HEK293 (cell line): ENCODE results near the gene DUSP15.

Source experiments
- CTCF ChIA-PET: fragments of 350-600 bp; formaldehyde crosslinking; extraction: SDS; loops from one replicate; lab custom pipeline; 2021; ENCODE audit warnings: antibody characterized with exemption; lab: Yijun Ruan, JAX
- POLR2A ChIA-PET: fragments of 300-600 bp; formaldehyde crosslinking; extraction: SDS; loops from one replicate; lab custom pipeline; 2020; ENCODE audit warnings: antibody characterized with exemption, inconsistent platforms; lab: Yijun Ruan, JAX
- H3K27ac ChIP-seq: fragments of 200-500 bp; sonication (Bioruptor generic); 2 replicates; pipeline ENCODE4 v1.5.1; 2014; ENCODE audit warnings: low read depth, low read length, control low read depth, inconsistent platforms; ENCODE audit errors: extremely low read depth
- H3K36me3 ChIP-seq, 2 experiments: fragments of 200-500 bp in 1 of 2; sonication (Bioruptor generic) in 1 of 2; 1 replicate in 1 of 2; 2 replicates in 1 of 2; pipeline ENCODE4 v1.5.1; 2014 to 2017; ENCODE audit warnings: inconsistent platforms in 2 of 2, low read length in 2 of 2; ENCODE audit not compliant: control insufficient read depth in 2 of 2, insufficient read depth in 1 of 2
- H3K4me1 ChIP-seq: fragments of 200-500 bp; sonication (Bioruptor generic); 2 replicates; pipeline ENCODE4 v1.5.1; 2014; ENCODE audit warnings: mild to moderate bottlenecking, low read length, inconsistent platforms; ENCODE audit not compliant: control insufficient read depth, insufficient read depth
- H3K4me3 ChIP-seq: 2 replicates; pipeline ENCODE4 v1.5.1; 2011; ENCODE audit warnings: low read depth, mild to moderate bottlenecking, control low read depth, low read length, moderate library complexity
- H3K9me3 ChIP-seq: fragments of 200-500 bp; sonication (Bioruptor generic); 2 replicates; pipeline ENCODE4 v1.5.1; 2014; ENCODE audit warnings: low read depth, low read length, inconsistent platforms; ENCODE audit not compliant: control insufficient read depth, insufficient read depth
- FEZF1 ChIP-seq: fragments of 450-650 bp; formaldehyde crosslinking; IDR thresholded peaks from 2 replicates; pipeline ENCODE4 v1.5.1; 2016; ENCODE audit warnings: missing biosample characterization, missing genetic modification characterization
- GLIS2 ChIP-seq: fragments of 450-650 bp; formaldehyde crosslinking; IDR thresholded peaks from 2 replicates; pipeline ENCODE4 v1.5.1; 2016; ENCODE audit warnings: missing biosample characterization, missing genetic modification characterization
- HOXC10 ChIP-seq: sonication (generic); formaldehyde crosslinking; IDR thresholded peaks from 2 replicates; pipeline ENCODE4 v1.8.1; 2023; ENCODE audit warnings: mild to moderate bottlenecking, missing genetic modification reagents
- IKZF3 ChIP-seq: fragments of 450-650 bp; IDR thresholded peaks from 2 replicates; pipeline ENCODE4 v1.5.0; 2018; ENCODE audit warnings: missing biosample characterization, mild to moderate bottlenecking, missing genetic modification characterization, moderate library complexity
- KLF16 ChIP-seq: fragments of 450-650 bp; formaldehyde crosslinking; IDR thresholded peaks from 2 replicates; pipeline ENCODE4 v1.5.1; 2017; ENCODE audit warnings: missing biosample characterization, missing genetic modification characterization
- MZF1 ChIP-seq: fragments of 450-650 bp; formaldehyde crosslinking; IDR thresholded peaks from 2 replicates; pipeline ENCODE4 v1.5.1; 2017; ENCODE audit warnings: missing biosample characterization, missing genetic modification characterization, borderline replicate concordance
- OSR2 ChIP-seq: fragments of 450-650 bp; formaldehyde crosslinking; IDR thresholded peaks from 2 replicates; pipeline ENCODE4 v1.5.1; 2016; ENCODE audit warnings: missing biosample characterization, missing genetic modification characterization
- ZNF157 ChIP-seq: fragments of 450-650 bp; formaldehyde crosslinking; IDR thresholded peaks from 2 replicates; pipeline ENCODE4 v1.5.1; 2016; ENCODE audit warnings: missing biosample characterization, missing genetic modification characterization
- ZNF175 ChIP-seq: fragments of 450-650 bp; formaldehyde crosslinking; IDR thresholded peaks from 2 replicates; pipeline ENCODE4 v1.5.1; 2016; ENCODE audit warnings: missing biosample characterization, missing genetic modification characterization
- ZNF266 ChIP-seq: fragments of 450-650 bp; formaldehyde crosslinking; IDR thresholded peaks from 2 replicates; pipeline ENCODE4 v1.5.1; 2016; ENCODE audit warnings: missing biosample characterization, missing genetic modification characterization, low read depth
- ZNF335 ChIP-seq: fragments of 450-650 bp; formaldehyde crosslinking; conservative IDR thresholded peaks from 2 replicates; pipeline ENCODE4 v1.5.1; 2016; ENCODE audit warnings: missing biosample characterization, missing genetic modification characterization
- ZNF366 ChIP-seq: fragments of 450-650 bp; formaldehyde crosslinking; conservative IDR thresholded peaks from 2 replicates; pipeline ENCODE4 v1.5.1; 2016; ENCODE audit warnings: missing biosample characterization, missing genetic modification characterization
- ZNF416 ChIP-seq: fragments of 450-650 bp; formaldehyde crosslinking; IDR thresholded peaks from 2 replicates; pipeline ENCODE4 v1.5.1; 2016; ENCODE audit warnings: missing biosample characterization, missing genetic modification characterization
- ZNF423 ChIP-seq: fragments of 450-650 bp; formaldehyde crosslinking; IDR thresholded peaks from 2 replicates; pipeline ENCODE4 v1.5.1; 2016; ENCODE audit warnings: missing biosample characterization, missing genetic modification characterization
- ZNF473 ChIP-seq: fragments of 450-650 bp; formaldehyde crosslinking; IDR thresholded peaks from 2 replicates; pipeline ENCODE4 v1.5.1; 2017; ENCODE audit warnings: missing biosample characterization, missing genetic modification characterization
- ZNF510 ChIP-seq: fragments of 450-650 bp; formaldehyde crosslinking; IDR thresholded peaks from 2 replicates; pipeline ENCODE4 v1.5.1; 2018; ENCODE audit warnings: mild to moderate bottlenecking, missing genetic modification characterization, missing biosample characterization; ENCODE audit not compliant: insufficient replicate concordance
- ZNF544 ChIP-seq: fragments of 450-650 bp; formaldehyde crosslinking; IDR thresholded peaks from 2 replicates; pipeline ENCODE4 v1.5.0; 2017; ENCODE audit warnings: missing biosample characterization, missing genetic modification characterization
- ZNF561 ChIP-seq: fragments of 450-650 bp; IDR thresholded peaks from 2 replicates; pipeline ENCODE4 v1.5.1; 2018; ENCODE audit warnings: missing biosample characterization, missing genetic modification characterization, borderline replicate concordance
- ZNF670 ChIP-seq: fragments of 450-650 bp; formaldehyde crosslinking; IDR thresholded peaks from 2 replicates; pipeline ENCODE4 v1.5.1; 2016; ENCODE audit warnings: missing biosample characterization, missing genetic modification characterization, low read depth
- ZNF747 ChIP-seq: fragments of 450-650 bp; formaldehyde crosslinking; IDR thresholded peaks from 2 replicates; pipeline ENCODE4 v1.5.1; 2016; ENCODE audit warnings: missing biosample characterization, missing genetic modification characterization
- ZNF785 ChIP-seq: fragments of 450-650 bp; formaldehyde crosslinking; IDR thresholded peaks from 2 replicates; pipeline ENCODE4 v1.5.1; 2016; ENCODE audit warnings: missing biosample characterization, missing genetic modification characterization
- TF ChIP-seq, protein P1 (sequence below): fragments of 450-650 bp; formaldehyde crosslinking; IDR thresholded peaks from 2 replicates; pipeline ENCODE4 v1.5.1; 2016; ENCODE audit warnings: missing biosample characterization, missing genetic modification characterization
- TF ChIP-seq, protein P2 (sequence below): fragments of 450-650 bp; formaldehyde crosslinking; IDR thresholded peaks from 2 replicates; pipeline ENCODE4 v1.5.1; 2016; ENCODE audit warnings: missing biosample characterization, missing genetic modification characterization
- TF ChIP-seq, protein P3 (sequence below): fragments of 450-650 bp; formaldehyde crosslinking; IDR thresholded peaks from 2 replicates; pipeline ENCODE4 v1.5.1; 2016; ENCODE audit warnings: missing biosample characterization, missing genetic modification characterization
- TF ChIP-seq, protein P4 (sequence below): fragments of 450-650 bp; formaldehyde crosslinking; IDR thresholded peaks from 2 replicates; pipeline ENCODE4 v1.5.1; 2016; ENCODE audit warnings: missing biosample characterization, missing genetic modification characterization, low read depth
- TF ChIP-seq, protein P5 (sequence below): fragments of 450-650 bp; formaldehyde crosslinking; conservative IDR thresholded peaks from 2 replicates; pipeline ENCODE4 v1.5.1; 2016; ENCODE audit warnings: low read depth, missing biosample characterization, missing genetic modification characterization

DUSP15 gene

DNA sequence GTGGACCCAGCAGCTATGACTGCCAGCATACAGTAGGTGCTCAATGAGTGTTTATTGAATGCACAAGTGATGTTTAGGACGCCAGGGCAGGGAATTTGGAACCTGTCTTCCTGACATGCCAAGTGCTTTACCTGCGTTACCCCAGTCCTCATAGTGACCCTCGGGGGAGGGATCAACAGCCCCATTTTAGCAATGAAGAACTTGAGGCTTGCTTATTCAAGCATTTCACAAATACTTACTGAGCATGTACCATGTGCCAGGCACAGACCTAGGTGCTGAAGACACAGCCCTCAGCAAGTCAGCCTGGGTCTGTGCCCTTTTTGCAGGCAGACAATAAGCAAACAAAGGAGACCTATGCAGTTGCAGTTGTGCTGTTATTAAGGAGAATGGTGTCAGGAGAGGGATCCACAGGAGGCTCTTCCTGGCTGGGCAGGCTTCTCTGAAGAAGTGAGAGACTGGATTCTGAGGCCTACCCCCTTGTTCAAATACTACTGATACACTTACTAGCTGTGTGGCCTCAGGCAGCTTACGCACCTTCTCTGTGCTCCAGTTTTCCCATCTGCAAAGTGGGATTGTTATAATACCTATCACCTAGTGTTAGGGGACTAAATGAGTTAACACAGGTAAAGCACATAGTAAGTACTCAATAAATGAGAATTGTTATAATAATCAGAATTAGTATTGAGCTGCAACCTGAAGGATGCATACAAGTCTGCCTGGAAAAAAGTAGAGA is 39.9 kb upstream of the DUSP15 start:
- H3K36me3 ChIP-seq: no peaks in the 10 kb centered on the region
- no peaks in the 10 kb centered on the region for H3K9me3 ChIP-seq
- CTCF ChIA-PET: interaction anchor here (0.5 to 1.2 kb wide), 3 partner anchors 64 to 163 kb away, joined by 3 to 6 read pairs (median 4); no protein-coding TSS in a partner anchor
- POLR2A ChIA-PET: no interaction called here
- H3K4me3 ChIP-seq: no peak overlapping the region
- peaks cover 9% of the 10 kb centered on the region for H3K4me1 ChIP-seq
- no peak overlapping the region for H3K27ac ChIP-seq
- TF ChIP-seq ZNF747 (tag by site-specific recombination): no peak
- no peak for TF ChIP-seq ZNF157
- TF ChIP-seq, protein P1, sequence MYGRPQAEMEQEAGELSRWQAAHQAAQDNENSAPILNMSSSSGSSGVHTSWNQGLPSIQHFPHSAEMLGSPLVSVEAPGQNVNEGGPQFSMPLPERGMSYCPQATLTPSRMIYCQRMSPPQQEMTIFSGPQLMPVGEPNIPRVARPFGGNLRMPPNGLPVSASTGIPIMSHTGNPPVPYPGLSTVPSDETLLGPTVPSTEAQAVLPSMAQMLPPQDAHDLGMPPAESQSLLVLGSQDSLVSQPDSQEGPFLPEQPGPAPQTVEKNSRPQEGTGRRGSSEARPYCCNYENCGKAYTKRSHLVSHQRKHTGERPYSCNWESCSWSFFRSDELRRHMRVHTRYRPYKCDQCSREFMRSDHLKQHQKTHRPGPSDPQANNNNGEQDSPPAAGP (tag by site-specific recombination): no peak
- TF ChIP-seq, protein P2, sequence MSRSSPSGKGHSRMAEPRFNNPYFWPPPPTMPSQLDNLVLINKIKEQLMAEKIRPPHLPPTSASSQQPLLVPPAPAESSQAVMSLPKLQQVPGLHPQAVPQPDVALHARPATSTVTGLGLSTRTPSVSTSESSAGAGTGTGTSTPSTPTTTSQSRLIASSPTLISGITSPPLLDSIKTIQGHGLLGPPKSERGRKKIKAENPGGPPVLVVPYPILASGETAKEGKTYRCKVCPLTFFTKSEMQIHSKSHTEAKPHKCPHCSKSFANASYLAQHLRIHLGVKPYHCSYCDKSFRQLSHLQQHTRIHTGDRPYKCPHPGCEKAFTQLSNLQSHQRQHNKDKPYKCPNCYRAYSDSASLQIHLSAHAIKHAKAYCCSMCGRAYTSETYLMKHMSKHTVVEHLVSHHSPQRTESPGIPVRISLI (tag by site-specific recombination): no peak
- no peak for TF ChIP-seq OSR2 (tag by site-specific recombination)
- no peak for TF ChIP-seq ZNF366
- TF ChIP-seq ZNF561 (tag by site-specific recombination): no peak
- TF ChIP-seq ZNF423 (tag by site-specific recombination): no peak
- TF ChIP-seq KLF16: no peak
- no peak for TF ChIP-seq MZF1 (tag by site-specific recombination)
- TF ChIP-seq ZNF335 (tag by site-specific recombination): no peak
- no peak for TF ChIP-seq HOXC10
- TF ChIP-seq ZNF544 (tag by site-specific recombination): no peak
- TF ChIP-seq ZNF670 (tag by site-specific recombination): no peak
- no peak for TF ChIP-seq ZNF175
- TF ChIP-seq ZNF416 (tag by site-specific recombination): no peak
- no peak for TF ChIP-seq FEZF1 (tag by site-specific recombination)
- TF ChIP-seq ZNF510 (tag by site-specific recombination): no peak
- no peak for TF ChIP-seq IKZF3 (tag by site-specific recombination)

DNA sequence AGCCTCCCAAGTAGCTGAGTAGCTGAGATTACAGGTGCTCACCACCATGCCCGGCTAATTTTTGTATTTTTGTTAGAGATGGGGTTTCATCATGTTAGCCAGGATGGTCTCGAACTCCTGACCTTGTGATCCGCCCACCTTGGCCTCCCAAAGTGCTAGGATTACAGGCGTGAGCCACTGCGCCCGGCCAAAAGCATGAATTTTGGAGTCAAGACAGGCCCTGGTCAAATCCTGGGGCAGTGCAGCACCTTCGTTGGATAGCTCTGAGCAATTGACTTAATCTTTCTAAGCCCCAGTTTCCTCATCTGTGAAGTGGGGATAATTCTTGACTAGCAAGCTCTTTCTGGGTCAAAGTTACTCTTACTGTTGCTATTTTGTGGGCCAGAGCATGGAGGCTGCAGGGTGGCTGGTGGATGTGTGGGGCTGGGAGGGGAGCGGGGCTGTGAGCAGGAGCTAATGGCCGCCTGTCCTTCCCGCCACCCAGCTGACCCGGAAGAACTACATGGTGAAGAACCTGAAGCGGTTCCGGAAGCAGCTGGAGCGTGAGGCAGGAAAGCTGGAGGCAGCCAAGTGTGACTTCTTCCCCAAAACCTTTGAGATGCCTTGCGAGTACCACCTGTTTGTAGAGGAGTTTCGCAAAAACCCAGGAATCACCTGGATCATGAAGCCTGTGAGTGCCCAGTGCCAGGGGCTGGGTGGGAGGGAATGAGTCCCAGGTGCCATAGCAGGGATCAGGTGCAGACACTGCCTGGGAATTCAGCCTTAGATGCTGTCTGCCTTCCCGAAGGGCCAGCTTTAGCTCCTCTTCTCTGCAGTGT is 39.1 kb upstream of the DUSP15 start:
- ChIA-PET POLR2A (no interaction called here), CTCF (interaction anchor here (0.5 kb wide), 1 partner anchor 162 kb away, joined by 3 read pairs; no protein-coding TSS in a partner anchor)
- no peak overlapping the region for H3K27ac ChIP-seq
- no peaks in the 10 kb centered on the region for H3K36me3 ChIP-seq
- H3K4me3 ChIP-seq: no peak overlapping the region
- peaks cover 6% of the 10 kb centered on the region for H3K4me1 ChIP-seq
- no peaks in the 10 kb centered on the region for H3K9me3 ChIP-seq
- TF ChIP-seq ZNF266: no peak
- TF ChIP-seq ZNF335 (tag by site-specific recombination): no peak
- TF ChIP-seq, protein P3, sequence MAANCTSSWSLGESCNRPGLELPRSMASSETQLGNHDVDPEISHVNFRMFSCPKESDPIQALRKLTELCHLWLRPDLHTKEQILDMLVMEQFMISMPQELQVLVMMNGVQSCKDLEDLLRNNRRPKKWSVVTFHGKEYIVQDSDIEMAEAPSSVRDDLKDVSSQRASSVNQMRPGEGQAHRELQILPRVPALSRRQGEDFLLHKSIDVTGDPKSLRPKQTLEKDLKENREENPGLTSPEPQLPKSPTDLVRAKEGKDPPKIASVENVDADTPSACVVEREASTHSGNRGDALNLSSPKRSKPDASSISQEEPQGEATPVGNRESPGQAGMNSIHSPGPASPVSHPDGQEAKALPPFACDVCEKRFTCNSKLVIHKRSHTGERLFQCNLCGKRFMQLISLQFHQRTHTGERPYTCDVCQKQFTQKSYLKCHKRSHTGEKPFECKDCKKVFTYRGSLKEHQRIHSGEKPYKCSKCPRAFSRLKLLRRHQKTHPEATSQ (tag by site-specific recombination): no peak
- TF ChIP-seq ZNF473 (tag by site-specific recombination): no peak
- TF ChIP-seq, protein P4, sequence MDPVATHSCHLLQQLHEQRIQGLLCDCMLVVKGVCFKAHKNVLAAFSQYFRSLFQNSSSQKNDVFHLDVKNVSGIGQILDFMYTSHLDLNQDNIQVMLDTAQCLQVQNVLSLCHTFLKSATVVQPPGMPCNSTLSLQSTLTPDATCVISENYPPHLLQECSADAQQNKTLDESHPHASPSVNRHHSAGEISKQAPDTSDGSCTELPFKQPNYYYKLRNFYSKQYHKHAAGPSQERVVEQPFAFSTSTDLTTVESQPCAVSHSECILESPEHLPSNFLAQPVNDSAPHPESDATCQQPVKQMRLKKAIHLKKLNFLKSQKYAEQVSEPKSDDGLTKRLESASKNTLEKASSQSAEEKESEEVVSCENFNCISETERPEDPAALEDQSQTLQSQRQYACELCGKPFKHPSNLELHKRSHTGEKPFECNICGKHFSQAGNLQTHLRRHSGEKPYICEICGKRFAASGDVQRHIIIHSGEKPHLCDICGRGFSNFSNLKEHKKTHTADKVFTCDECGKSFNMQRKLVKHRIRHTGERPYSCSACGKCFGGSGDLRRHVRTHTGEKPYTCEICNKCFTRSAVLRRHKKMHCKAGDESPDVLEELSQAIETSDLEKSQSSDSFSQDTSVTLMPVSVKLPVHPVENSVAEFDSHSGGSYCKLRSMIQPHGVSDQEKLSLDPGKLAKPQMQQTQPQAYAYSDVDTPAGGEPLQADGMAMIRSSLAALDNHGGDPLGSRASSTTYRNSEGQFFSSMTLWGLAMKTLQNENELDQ (tag by site-specific recombination): no peak
- TF ChIP-seq GLIS2 (tag by site-specific recombination): no peak
- no peak for TF ChIP-seq ZNF785 (tag by site-specific recombination)
- TF ChIP-seq, protein P5, sequence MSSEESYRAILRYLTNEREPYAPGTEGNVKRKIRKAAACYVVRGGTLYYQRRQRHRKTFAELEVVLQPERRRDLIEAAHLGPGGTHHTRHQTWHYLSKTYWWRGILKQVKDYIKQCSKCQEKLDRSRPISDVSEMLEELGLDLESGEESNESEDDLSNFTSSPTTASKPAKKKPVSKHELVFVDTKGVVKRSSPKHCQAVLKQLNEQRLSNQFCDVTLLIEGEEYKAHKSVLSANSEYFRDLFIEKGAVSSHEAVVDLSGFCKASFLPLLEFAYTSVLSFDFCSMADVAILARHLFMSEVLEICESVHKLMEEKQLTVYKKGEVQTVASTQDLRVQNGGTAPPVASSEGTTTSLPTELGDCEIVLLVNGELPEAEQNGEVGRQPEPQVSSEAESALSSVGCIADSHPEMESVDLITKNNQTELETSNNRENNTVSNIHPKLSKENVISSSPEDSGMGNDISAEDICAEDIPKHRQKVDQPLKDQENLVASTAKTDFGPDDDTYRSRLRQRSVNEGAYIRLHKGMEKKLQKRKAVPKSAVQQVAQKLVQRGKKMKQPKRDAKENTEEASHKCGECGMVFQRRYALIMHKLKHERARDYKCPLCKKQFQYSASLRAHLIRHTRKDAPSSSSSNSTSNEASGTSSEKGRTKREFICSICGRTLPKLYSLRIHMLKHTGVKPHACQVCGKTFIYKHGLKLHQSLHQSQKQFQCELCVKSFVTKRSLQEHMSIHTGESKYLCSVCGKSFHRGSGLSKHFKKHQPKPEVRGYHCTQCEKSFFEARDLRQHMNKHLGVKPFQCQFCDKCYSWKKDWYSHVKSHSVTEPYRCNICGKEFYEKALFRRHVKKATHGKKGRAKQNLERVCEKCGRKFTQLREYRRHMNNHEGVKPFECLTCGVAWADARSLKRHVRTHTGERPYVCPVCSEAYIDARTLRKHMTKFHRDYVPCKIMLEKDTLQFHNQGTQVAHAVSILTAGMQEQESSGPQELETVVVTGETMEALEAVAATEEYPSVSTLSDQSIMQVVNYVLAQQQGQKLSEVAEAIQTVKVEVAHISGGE (tag by site-specific recombination): no peak
